Glutamatergic neuron (in vitro differentiated cells): ENCODE results near the gene TTLL7. TPM values are rescaled to one million over a fixed set of nuclear protein-coding genes. Genes with fewer than 3 reads are reported as not detected.

Experiments used
- DNase-seq: peaks from one replicate; pipeline ENCODE4 v3.0.0; 2022
- H3K27ac Mint-ChIP-seq: one replicate; pipeline ENCODE4 v1.8.0; 2020; ENCODE audit warnings: mild to moderate bottlenecking, mixed read lengths, inconsistent platforms; ENCODE audit not compliant: unreplicated experiment
- H3K27me3 Mint-ChIP-seq: one replicate; pipeline ENCODE4 v1.8.0; 2020; ENCODE audit warnings: mild to moderate bottlenecking, moderate library complexity, mixed read lengths, inconsistent platforms; ENCODE audit not compliant: unreplicated experiment
- H3K36me3 Mint-ChIP-seq: one replicate; pipeline ENCODE4 v1.8.0; 2020; ENCODE audit warnings: mild to moderate bottlenecking, mixed read lengths, inconsistent platforms; ENCODE audit not compliant: unreplicated experiment
- H3K4me1 Mint-ChIP-seq: one replicate; pipeline ENCODE4 v1.8.0; 2020; ENCODE audit warnings: mild to moderate bottlenecking, low read depth, mixed read lengths, inconsistent platforms; ENCODE audit not compliant: unreplicated experiment
- H3K4me3 Mint-ChIP-seq: one replicate; pipeline ENCODE4 v1.8.0; 2020; ENCODE audit warnings: mild to moderate bottlenecking, mixed read lengths, inconsistent platforms; ENCODE audit not compliant: unreplicated experiment
- H3K9me3 Mint-ChIP-seq: one replicate; pipeline ENCODE4 v1.8.0; 2020; ENCODE audit warnings: mild to moderate bottlenecking, moderate library complexity, mixed read lengths, inconsistent platforms; ENCODE audit not compliant: unreplicated experiment
- total RNA-seq: library from RNA; stranded (reverse); fragmentation: NEBNext Ultra II Directional; extraction: Animal tissue kit (Norgen Biotek cat#: 25700); gene quantifications from one replicate; pipeline ENCODE4 v1.2.1, GENCODE V29; 2021; ENCODE audit not compliant: unreplicated experiment
- TF ChIP-seq, protein P1 (sequence below): fragments of 200-600 bp; sonication (generic); IDR thresholded peaks from one replicate; pipeline ENCODE4 v1.5.0; 2021; ENCODE audit not compliant: partially characterized antibody, unreplicated experiment

TTLL7 gene
- total RNA-seq, 1 donor from 2014 or later, result 123 TPM

DNA sequence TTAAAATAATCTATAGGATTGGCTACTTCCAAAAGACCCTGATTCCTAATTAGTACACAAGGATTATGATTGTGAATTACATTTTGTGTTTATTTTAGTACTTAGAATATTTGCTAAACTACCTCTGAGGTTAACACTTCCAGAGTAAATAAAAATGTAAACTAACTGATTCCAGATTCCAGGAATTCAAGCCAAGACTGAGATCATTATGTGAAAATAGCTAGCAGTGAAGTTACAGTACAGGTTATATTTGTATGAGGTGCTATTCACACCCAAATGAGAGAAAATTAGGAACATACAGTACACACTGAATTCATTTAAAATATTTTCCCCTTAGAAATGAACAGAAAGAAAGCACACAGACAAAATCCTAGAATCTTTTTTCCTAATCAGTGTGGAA, 28.8 kb downstream of the TTLL7 start:
- DNase-seq, result no peak
- no peak overlapping the region for H3K4me3 Mint-ChIP-seq
- peaks cover 3% of the 10 kb centered on the region for H3K9me3 Mint-ChIP-seq

GRCh38 chr1:83967336-83967735, 31.6 kb downstream of the TTLL7 start:
- H3K36me3 Mint-ChIP-seq, result no peaks in the 10 kb centered on the region
- TF ChIP-seq, protein P1, sequence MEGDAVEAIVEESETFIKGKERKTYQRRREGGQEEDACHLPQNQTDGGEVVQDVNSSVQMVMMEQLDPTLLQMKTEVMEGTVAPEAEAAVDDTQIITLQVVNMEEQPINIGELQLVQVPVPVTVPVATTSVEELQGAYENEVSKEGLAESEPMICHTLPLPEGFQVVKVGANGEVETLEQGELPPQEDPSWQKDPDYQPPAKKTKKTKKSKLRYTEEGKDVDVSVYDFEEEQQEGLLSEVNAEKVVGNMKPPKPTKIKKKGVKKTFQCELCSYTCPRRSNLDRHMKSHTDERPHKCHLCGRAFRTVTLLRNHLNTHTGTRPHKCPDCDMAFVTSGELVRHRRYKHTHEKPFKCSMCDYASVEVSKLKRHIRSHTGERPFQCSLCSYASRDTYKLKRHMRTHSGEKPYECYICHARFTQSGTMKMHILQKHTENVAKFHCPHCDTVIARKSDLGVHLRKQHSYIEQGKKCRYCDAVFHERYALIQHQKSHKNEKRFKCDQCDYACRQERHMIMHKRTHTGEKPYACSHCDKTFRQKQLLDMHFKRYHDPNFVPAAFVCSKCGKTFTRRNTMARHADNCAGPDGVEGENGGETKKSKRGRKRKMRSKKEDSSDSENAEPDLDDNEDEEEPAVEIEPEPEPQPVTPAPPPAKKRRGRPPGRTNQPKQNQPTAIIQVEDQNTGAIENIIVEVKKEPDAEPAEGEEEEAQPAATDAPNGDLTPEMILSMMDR, result no peak
- H3K27ac Mint-ChIP-seq, result no peak overlapping the region
- peaks cover 3% of the 10 kb centered on the region for H3K9me3 Mint-ChIP-seq
- no peak overlapping the region for H3K4me3 Mint-ChIP-seq
- H3K27me3 Mint-ChIP-seq, result no peaks in the 10 kb centered on the region
- DNase-seq, result no peak
- H3K4me1 Mint-ChIP-seq, result peaks cover 10% of the 10 kb centered on the region

More for the DNA sequence above, 28.8 kb downstream of the TTLL7 start:
- no peaks in the 10 kb centered on the region for H3K36me3 Mint-ChIP-seq
- no peak overlapping the region for H3K27ac Mint-ChIP-seq
- TF ChIP-seq, protein P1, result no peak
- H3K27me3 Mint-ChIP-seq, result no peaks in the 10 kb centered on the region
- H3K4me1 Mint-ChIP-seq, result peaks cover 5% of the 10 kb centered on the region

GRCh38 chr1:83964153-83964552, 34.8 kb downstream of the TTLL7 start:
- peaks cover 5% of the 10 kb centered on the region for H3K4me1 Mint-ChIP-seq
- no peaks in the 10 kb centered on the region for H3K9me3 Mint-ChIP-seq
- no peak overlapping the region for H3K27ac Mint-ChIP-seq
- no peaks in the 10 kb centered on the region for H3K36me3 Mint-ChIP-seq
- H3K27me3 Mint-ChIP-seq, result no peaks in the 10 kb centered on the region
- H3K4me3 Mint-ChIP-seq, result no peak overlapping the region
- TF ChIP-seq, protein P1, result no peak
- no peak for DNase-seq

- Mint-ChIP-seq H3K36me3 (no peaks in the 10 kb centered on the region), H3K9me3 (no peaks in the 10 kb centered on the region), H3K27ac (no peak overlapping the region), H3K4me3 (no peak overlapping the region), H3K27me3 (no peaks in the 10 kb centered on the region), H3K4me1 (peaks cover 5% of the 10 kb centered on the region)
- DNase-seq, result no peak
- TF ChIP-seq, protein P1, result no peak
Observed at GRCh38 chr1:83961571-83962295, 37.2 kb downstream of the TTLL7 start.

- DNase-seq, result no peak
- Mint-ChIP-seq H3K4me1 (peaks cover 5% of the 10 kb centered on the region), H3K27me3 (no peaks in the 10 kb centered on the region), H3K4me3 (no peak overlapping the region), H3K27ac (no peak overlapping the region), H3K36me3 (no peaks in the 10 kb centered on the region), H3K9me3 (peaks cover under 1% of the 10 kb centered on the region)
- TF ChIP-seq, protein P1, result no peak
Observed at GRCh38 chr1:83960669-83961277, 38.2 kb downstream of the TTLL7 start.
